ENCODE measurements around the gene ZYX.

GRCh38 chr7:143388491-143389101, 7.5 kb downstream of the ZYX start:
- TF ChIP-seq POLR2A (IDR thresholded peaks at IDR 0.05; ENCODE audit: low read length), result no peak
- TF ChIP-seq MAZ (IDR thresholded peaks at IDR 0.05; ENCODE audit: borderline replicate concordance, low read depth, low read length), result no peak
